SK-MEL-5 (cell line): ENCODE measurements around the gene DMAC2. TPM values are rescaled to one million over a fixed set of nuclear protein-coding genes. Genes with fewer than 3 reads are reported as not detected.

ENCODE experiments used
- DNase-seq: peaks from one replicate; pipeline ENCODE4 v3.0.0-alpha.2; 2016; ENCODE audit warnings: low read depth, low spot score
- in situ Hi-C: cut with HindIII; loops from 2 replicates; pipeline ENCODE4 v1.10.0; 2016; ENCODE audit warnings: low sequenced_read_pairs, high pct_unique_total_duplicates, low pct_unique_long_range_greater_than_20kb
- total RNA-seq: library from RNA; depleted of rRNA; stranded (reverse); fragments of >200 nt; shearing (Covaris generic); gene quantifications from 2 replicates; pipeline ENCODE4 v1.2.3, GENCODE V29; 2014

DMAC2 gene
- total RNA-seq, 1 experiment from 2014 or later = 37.6 TPM

DNA sequence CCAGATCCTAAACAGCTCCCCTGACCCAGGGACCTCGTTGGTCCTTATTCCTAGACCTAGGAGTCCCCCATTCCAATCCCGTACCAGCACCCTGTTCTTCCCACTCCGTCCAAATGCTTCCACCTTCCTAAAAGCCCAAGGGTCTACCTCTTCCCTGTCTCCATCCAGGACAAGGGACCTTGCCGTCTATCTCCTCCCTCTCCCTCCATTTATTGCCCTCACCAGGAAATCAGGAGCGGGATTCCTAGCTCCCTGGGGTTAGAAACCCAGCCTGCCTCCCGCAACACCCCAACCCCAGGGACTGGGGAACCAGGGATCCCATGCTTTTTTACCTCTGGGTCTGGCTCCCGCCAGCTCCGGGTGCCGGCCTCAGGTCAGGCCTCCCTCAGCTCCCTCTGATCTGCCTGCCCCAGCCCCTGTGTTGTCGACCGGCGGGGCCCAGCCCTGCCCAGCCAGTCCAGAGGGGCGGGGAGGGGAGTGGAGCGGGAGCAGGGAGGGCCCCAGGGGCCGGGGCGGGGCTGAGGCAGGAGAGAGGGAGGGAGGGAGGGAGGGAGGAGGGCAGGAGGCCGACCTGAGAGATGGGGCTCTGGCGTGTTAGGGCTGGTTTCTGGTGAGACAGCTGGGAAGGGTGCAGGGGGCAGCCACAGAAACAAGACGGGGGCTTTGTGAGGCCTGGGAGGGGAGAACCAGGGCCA lies 12.6 kb downstream of the DMAC2 start, which contains the start of gene B3GNT8:
Gene B3GNT8, minus strand, starts transcription at position 423 of the 695 bp plus-strand sequence. CDS start 596 bp downstream, outside the sequence.
- in situ Hi-C loops = no loop called here
- DNase-seq = no peak

DNA sequence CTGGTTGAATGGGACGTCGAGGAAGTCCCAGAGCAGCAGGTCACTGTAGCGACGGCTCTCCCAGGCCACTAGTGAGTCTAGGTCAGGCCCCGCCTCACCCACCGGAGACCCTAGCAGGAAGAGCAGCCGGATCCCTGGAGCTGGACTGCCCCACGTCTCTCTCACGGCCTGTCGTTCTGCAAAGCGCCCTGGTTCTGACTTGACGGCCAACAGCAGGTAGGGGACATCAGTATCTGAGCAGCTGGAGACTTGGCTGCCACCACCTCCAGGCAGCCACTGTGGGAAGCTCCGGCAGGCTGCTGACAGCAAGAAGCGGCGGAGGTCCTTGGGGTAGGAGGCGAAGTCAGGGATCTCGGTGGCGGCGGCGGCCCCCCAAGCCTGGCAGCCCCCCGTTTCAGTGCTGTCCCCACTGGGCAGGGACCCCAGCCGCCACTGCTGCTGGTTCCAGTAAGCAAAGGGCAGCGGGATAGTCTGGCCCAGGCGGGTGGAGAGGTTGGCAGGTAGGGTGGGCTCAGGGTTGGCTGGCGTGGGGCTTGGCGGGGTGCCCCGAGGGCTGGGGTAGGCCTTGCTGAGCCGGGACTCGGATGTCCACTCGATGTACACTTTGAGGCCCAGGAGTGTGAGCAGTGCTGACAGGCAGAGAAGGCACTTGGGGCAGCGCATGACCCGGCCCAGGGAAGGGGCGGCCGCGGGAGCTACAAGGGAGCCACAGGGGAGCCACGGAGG lies 13.4 kb downstream of the DMAC2 start:
- in situ Hi-C loops = no loop called here
- no peak for DNase-seq

DNA sequence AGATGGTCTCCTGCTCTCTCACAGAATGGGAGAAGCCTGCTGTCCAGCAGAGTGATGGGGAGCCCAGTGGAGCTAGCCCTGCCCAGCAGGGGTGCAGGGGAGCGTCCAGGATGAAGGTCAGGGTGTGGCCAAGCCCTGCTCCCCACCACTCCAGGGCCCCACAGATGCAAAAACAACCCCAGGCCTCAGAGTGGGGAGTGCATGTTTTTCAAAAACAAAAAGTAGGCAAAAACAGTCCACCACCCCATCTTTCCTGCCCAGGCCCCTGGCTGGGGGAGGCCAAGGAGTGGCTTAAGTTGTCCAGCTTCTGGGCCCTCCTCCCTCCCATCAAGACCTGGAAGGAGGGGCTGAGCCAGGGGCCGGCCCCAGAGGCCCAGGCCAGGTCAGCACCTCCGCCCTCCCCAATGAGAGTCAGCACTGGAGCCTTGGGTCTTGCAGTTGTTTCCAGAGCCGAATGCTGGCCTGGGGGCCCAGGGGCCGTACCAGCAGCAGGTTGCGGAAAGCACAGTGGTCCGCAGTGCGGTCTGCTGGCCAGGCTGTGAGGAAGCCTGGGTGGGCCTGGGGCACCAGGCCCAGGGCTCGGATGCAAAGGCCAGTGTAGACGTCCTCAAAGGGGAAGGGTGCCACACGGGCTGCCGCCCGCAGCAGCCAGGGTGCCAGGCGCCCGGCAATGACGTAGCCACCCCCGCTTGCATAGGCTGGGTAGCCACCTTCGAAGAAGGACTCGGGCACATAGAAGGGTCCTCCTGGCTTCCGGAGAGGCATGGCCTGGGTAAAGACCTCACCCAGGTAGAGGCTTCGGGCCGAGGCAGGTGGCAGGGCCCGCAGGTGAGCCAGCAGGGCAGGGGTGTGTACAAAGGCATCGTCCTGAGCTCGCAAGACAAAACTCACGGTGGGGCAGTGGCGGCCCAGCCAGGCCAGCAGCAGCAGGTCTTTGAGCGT lies 14.3 kb downstream of the DMAC2 start:
- in situ Hi-C loops = no loop called here
- DNase-seq = no peak

DNA sequence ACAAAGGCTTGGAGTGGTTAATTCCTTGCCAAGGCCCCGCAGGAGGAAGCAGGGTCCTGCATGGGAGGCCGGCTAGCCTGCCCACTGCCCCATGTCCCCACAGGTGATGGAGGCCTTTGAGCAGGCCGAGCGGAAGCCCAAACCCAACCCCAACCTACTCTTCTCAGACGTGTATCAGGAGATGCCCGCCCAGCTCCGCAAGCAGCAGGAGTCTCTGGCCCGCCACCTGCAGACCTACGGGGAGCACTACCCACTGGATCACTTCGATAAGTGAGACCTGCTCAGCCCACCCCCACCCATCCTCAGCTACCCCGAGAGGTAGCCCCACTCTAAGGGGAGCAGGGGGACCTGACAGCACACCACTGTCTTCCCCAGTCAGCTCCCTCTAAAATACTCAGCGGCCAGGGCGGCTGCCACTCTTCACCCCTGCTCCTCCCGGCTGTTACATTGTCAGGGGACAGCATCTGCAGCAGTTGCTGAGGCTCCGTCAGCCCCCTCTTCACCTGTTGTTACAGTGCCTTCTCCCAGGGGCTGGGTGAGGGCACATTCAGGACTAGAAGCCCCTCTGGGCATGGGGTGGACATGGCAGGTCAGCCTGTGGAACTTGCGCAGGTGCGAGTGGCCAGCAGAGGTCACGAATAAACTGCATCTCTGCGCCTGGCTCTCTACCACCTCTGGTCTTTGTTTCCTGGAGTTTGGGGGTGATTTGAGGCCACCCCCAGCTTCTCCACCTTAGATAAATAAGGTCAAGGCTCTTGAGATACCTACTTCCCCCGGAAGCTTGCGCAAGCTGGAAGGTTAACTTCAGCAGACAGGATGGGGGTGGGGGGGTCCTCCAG lies 15.2 kb downstream of the DMAC2 start:
- no peak for DNase-seq

DNA sequence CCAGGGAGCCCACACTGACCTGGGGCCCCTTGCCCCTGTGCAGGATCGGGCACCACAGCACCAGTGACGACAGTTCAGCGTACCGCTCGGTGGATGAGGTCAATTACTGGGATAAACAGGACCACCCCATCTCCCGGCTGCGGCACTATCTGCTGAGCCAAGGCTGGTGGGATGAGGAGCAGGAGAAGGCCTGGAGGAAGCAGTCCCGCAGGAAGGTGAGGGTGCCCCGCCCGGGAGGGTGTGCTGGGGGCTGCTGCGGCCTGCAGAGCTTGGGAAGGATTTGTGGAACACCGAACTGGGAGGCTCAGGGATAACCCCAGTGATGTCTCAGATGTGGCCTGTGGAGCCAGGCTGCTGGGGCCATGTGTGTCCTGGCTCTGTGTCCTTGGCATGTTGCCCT lies 16.8 kb downstream of the DMAC2 start:
- DNase-seq = no peak
- in situ Hi-C loops = no loop called here

More for the DNA sequence above, 15.2 kb downstream of the DMAC2 start:
- in situ Hi-C loops = no loop called here

DNA sequence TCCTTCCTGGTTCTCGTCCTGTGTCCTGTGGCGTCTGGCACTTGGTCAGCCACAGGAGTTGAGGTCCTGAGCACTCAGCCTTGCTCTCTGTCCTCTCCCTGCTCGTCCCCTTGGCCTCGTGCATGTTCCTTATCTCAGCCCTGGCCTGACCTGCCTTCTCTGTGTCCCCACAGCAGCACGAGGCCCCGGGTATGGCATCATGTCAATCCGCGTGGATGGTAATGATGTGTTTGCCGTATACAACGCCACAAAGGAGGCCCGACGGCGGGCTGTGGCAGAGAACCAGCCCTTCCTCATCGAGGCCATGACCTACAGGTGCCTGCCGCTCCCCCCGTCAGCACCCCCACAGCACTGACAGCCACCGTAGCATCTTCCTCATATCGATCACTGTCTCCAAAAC lies 17.3 kb downstream of the DMAC2 start:
- DNase-seq = no peak
- in situ Hi-C loops = no loop called here

DNA sequence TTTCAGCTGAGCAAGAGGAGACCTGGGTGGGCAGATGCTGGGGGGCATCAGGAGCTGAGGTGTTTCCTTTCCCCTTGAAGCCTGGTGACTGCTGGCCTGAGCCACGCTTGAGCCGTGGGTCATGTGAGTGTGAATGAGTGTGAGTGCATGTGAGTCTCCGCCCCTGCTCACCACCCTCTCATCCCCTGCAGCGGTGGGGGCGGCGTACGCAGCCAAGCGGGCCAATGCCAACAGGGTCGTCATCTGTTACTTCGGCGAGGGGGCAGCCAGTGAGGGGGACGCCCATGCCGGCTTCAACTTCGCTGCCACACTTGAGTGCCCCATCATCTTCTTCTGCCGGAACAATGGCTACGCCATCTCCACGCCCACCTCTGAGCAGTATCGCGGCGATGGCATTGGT lies 17.7 kb downstream of the DMAC2 start:
- in situ Hi-C loops = no loop called here
- DNase-seq = no peak

DNA sequence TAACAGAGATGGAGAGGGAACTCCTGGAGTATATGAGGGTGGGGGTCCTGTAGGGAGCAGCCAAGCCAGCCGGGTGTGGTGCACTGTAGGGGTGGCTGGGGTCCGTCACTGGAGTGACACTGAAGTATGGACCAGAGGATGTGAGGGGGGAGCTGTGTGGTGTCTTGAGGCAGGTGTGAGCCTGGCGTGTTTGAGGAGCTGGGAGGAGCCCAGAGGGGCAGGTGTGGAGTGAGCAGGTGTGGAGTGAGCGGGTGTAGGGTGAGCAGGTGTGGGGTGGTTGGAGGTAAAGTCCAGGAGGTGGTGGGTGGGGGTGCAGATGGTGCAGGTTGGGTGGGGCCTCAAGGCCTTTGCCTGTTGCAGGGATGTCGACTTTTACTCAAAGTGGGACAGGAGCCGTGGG lies 18.4 kb downstream of the DMAC2 start:
- DNase-seq = no peak
- in situ Hi-C loops = no loop called here

DNA sequence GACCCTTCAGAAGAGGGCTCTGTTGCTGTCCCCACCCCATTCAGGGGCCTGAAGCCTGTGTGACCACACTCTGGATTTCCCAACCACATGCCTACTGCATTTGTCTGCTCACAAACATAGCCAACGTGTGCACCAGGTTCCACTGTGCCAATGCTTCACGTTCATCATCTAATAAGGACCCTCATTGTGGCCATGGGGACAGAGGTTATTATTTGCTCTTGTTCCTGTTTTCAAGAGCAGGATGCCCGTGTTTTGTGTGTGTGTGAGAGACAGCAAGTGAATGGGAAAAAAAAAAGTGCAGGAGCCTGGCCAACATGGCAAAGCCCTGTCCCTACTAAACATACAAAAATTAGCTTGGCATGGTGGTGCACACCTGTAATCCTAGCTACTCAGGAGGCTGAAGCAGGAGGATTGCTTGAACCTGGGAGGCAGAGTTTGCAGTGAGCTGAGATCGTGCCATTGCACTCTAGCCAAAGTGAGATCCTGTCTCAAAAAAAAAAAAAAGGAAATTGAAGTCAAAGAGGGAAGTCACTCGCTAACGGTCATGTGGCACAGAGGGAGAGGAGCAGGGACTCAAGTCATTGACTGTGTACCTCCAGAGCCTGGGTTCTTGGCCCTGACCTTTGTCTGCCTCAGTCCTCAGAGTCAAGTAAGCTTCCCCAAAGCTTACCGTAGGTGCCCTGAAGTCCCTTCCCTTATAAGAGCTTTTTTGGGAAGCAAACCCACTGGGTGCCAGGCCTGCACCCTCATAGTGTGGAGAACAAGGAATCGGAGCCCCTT lies 19.4 kb downstream of the DMAC2 start:
- in situ Hi-C loops = no loop called here
- no peak for DNase-seq

DNA sequence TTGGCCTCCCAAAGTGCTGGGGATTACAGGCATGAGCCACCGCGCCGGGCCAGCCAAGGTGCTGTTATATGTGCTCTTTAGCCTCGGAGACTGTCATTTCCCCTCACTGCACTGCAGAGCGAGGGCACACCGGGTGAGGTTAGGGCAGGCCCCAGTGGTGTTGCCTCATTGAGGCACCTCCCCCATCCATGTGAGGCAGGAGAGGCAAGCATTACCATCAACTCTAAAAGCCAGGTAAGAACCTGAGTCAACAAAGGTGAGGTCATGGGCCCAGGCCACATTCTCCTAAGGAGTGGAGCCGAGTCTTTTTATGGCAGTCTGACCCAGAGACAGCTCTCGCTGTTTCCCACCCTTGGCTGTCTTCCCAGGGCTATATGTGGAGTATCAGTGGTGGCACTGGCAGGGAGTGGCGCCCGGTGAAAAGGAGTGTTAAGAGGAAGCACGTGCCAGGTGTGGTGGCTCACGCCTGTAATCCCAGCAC lies 23.5 kb downstream of the DMAC2 start:
- in situ Hi-C loops = no loop called here

DNA sequence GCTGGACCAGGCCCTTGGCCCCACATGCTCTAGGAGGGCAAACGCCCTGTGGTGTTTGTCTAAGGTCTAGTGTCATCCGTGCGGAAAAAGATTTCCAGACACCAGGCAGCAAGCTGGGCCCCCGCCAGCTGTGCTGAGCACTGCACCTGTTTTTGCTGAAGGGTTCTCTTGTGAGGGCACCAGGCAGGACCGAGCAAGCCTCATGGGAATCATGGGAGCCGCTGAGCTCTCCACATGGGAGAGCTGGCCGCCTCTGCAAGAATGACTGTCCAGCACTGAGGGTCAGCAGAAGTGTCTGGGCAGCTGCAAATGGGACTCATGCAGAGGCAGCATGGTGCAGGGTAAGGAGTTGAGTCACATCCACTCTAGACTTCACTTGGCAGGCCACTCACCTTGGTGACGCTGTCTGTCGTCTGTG lies 24.5 kb downstream of the DMAC2 start:
- no peak for DNase-seq
- in situ Hi-C loops = no loop called here

More for the DNA sequence above, 23.5 kb downstream of the DMAC2 start:
- no peak for DNase-seq

DNA sequence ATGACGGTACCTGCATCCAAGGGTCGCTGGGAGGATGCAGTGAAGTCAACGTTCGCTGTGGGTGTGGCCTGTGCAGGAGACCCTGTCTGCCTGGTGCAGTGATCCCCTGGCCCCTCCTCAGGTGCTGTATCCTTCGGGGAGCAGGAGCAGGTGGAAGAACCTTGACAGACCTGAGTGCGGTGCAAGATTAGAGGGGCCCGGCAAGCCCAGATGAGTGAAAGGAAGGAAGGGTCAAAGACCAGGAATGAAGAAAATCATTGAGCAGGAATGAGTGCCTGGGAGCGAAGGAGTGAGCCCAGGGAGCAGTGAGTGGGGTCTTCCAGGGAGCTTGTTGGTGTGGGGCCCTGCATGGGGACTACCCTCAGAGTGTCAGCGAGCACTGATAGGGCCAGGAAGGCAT lies 25.3 kb downstream of the DMAC2 start:
- no peak for DNase-seq
- in situ Hi-C loops = no loop called here

DNA sequence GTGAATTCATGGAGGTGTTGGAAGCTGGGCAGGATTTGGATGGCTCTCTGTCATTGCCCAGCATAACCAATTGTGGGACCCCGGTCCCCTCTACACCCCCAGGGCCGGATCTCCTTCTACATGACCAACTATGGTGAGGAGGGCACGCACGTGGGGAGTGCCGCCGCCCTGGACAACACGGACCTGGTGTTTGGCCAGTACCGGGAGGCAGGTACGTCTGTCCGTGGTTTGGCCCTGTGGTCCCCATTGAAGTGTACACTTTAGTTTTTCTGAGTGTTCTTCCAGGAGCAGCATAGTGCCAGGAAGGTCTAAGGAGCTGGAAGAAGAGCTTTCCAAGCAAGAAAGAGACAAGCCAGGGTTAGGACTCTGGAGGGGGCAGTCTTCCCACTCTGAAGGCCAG lies 25.8 kb downstream of the DMAC2 start:
- in situ Hi-C loops = no loop called here
- no peak for DNase-seq

DNA sequence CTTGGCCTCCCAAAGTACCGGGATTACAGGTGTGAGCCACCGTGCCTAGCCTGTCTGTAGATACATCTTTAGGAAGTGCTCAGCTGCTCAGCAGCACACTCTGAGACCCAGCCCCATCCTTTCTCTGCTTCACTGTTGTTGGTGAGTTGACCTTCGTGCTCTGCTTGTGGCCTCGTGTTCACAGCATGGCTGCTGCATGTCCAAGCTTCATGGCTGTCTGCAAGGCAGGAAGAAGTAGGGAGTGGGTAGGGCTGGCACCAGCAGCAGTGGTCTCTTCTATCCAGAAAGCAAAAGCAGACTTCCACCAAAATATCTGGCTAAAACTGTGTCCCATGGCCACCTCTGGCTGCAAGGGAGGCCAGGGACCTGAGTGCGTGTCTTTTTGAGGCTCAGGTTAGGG lies 26.8 kb downstream of the DMAC2 start:
- no peak for DNase-seq
- in situ Hi-C loops = no loop called here

DNA sequence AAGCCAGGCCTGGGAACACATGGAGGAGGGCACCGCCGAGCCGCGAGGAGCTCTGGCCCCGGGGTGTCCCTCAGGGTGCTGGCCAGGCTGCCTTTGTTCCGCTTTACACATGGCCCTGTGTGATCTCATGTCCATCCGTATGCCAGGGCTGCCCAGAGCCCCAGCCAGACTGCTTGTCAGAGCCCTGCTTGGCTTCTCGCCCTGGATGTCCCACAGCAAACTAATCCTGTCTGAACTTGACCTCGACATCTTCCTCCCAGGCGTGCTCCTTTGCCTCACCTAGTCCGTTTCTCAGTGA lies 27.8 kb downstream of the DMAC2 start:
- in situ Hi-C loops = no loop called here
- no peak for DNase-seq

DNA sequence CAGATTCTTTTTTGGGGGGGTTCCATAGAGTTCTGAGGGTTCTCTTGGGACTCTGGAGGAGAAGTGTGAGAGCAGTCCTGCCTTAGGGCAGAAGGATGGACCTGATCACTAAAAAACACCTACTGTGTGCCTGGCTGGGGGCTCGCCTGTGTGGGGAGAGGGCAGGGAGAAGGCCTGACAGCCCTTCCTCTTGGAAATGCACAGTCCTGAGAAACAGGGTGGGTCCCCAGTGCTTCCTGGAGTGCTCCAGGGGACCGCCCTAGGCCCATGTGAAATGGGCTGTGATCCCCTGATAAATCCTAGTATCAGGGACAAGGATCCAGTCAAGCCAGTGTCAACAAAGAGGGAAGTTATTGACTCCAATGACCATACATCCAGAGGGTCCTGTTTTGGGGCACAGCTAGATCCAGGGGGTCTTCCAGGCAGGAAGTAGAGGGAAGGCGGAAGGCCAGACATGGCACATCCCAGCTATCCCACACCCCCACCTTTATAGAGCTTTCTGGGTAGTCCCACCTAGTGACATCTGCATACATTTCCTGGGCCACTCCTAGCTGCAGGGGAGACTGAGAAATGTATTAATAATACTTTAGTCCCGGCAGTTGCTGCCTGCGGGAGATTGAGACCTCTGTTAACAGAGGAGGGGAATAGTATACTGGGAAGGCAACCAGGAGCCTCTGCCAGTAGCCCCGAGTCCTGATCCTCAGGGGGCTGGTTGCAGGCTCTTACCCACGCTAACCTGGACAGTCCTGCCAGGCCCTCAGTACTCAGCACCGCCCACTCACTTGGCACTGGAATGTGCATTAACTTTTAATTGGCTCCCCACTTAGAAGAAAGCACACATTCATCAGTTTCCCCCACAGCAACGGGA lies 28.4 kb downstream of the DMAC2 start:
- in situ Hi-C loops = no loop called here
- DNase-seq = no peak
